ENCODE measurements around the gene IFT81. TPM values are rescaled to one million over a fixed set of nuclear protein-coding genes. Genes with fewer than 3 reads are reported as not detected.

The IFT81 gene
- total RNA-seq, 4 donors from 2014 or later: 6.8 to 12.6 (median 9.7) TPM

DNA sequence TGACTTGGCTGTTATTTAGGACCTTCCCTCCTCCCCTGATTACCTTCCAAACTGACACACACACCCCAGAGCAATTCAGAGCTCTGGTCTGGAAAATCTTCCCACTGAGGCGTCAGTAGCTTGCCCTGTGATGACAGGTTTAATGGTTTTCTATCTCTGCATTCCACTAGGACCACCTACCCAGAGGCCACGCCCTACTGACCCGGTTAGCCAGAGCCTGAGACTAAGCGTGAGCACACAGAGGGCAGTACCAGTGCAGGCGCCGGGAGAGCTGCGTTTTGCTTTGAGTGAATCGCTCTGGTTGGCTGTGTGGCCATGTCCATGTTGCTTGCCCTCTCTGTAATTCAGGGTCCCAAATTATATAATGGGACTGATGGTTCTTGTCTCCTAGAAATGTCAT, 120.7 kb downstream of the IFT81 start:
- intact Hi-C loops (cut with DNase I; ENCODE audit: low total_unique reads): no loop called here
- no peak for DNase-seq (ENCODE audit: low spot score in 2 of 2)
- H3K4me3 ChIP-seq (ENCODE audit: low read depth, poor library complexity, severe bottlenecking): no peak overlapping the region
- no peak for TF ChIP-seq POLR2A (IDR thresholded peaks at IDR 0.05)
- TF ChIP-seq CTCF (IDR thresholded peaks at IDR 0.05): no peak
- 71% methylated on average over 8 of the region's 8 CpGs for WGBS, 2 donors

DNA sequence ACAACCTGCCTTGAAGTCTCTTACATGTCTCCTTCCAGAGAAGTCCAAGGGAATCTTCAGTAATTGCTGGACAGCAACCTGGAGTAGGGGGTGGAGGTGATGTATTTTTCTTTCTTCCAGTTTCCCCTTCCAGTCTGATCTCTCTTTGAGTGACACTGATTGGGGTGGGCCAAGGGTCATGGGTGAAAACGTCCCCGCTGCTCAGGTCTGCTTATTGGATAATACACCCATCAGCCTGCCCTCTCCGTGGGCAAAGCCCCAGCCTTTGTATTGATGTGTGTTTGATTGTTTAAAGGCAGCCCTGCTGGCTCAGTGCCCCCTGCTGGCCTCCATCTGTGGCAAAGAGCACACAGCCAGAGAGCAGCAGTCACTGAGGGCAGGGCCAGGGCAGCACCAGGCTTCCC, 121.2 kb downstream of the IFT81 start:
- DNase-seq (ENCODE audit: low spot score in 2 of 2): no peak
- 67 to 74% methylated on average over 3 of the region's 3 CpGs for WGBS, 2 donors
- intact Hi-C loops (cut with DNase I; ENCODE audit: low total_unique reads): no loop called here

GRCh38 chr12:110246636-110247339, 122.6 kb downstream of the IFT81 start:
- intact Hi-C loops (cut with DNase I; ENCODE audit: low total_unique reads): no loop called here
- 61 to 67% methylated on average over 4 of the region's 4 CpGs for WGBS, 2 donors
- TF ChIP-seq POLR2A (IDR thresholded peaks at IDR 0.05): no peak
- no peak overlapping the region for H3K4me3 ChIP-seq (ENCODE audit: low read depth, poor library complexity, severe bottlenecking)
- no peak for DNase-seq (ENCODE audit: low spot score in 2 of 2)

More for the DNA sequence above, 121.2 kb downstream of the IFT81 start:
- H3K4me3 ChIP-seq (ENCODE audit: low read depth, poor library complexity, severe bottlenecking): no peak overlapping the region
- TF ChIP-seq POLR2A (IDR thresholded peaks at IDR 0.05) (no peak), CTCF (IDR thresholded peaks at IDR 0.05) (no peak)

DNA sequence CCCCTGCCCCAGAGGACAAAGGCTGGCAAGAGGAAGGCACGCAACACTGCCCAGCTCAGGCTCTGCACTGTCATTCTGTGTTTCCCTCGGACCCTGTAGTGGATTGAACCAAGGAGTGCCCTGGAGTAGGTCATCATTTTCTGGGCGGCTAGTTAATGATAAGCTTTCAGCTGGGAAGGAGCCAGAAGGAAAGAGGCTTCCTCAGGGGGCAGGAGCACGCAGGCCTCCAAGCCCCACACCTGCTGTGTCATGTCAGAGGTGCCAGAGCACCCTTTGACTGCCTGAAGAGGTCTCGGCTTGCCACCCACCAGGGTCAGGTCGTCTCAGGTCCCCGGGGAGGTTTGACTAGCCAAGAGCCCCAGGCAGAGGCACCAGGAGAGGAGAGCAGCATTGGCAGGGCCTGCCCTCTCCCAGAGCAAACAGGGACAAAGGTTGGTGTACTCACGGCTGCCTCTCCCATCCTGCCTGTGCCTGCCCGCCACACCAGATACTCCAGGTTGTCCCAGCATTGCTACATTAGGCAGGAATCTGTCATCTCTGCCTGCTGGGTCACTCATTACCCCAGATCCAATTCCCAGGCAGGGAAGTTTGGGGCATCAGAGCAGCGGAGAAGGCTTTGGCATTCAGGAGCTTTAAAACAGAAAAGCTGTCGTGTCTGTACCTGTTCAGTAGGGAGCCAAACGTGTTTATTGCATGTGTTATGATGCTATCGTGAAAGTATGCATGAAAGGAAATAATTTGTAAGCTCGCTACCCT, 123.4 kb downstream of the IFT81 start:
- intact Hi-C loops (cut with DNase I; ENCODE audit: low total_unique reads): no loop called here

DNA sequence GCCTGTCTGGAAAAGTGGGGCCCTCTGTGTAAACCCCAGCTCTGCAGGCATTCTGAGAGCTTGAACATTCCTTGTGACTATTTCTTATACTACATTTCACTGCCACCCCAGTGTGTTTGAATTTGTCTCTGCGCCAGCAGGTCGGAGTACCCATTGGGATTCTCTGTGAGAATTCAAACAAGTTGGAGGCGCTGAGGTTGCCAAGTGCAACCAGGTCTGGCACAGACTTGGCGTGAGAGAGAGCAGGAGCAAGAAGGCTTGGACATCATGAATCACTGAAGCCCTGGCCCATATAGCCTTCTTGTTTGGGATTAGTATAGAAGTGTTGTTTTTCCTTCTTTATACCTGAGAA, 123.9 kb downstream of the IFT81 start:
- TF ChIP-seq POLR2A (IDR thresholded peaks at IDR 0.05): no peak
- no peak for TF ChIP-seq CTCF (IDR thresholded peaks at IDR 0.05)
- intact Hi-C loops (cut with DNase I; ENCODE audit: low total_unique reads): no loop called here
- no peak overlapping the region for H3K4me3 ChIP-seq (ENCODE audit: low read depth, poor library complexity, severe bottlenecking)
- no peak for DNase-seq (ENCODE audit: low spot score in 2 of 2)
- 52 to 59% methylated on average over 4 of the region's 4 CpGs for WGBS, 2 donors

More for the DNA sequence above, 123.4 kb downstream of the IFT81 start:
- TF ChIP-seq POLR2A (IDR thresholded peaks at IDR 0.05) (no peak), CTCF (IDR thresholded peaks at IDR 0.05) (no peak)
- peak in 1 of 2 donors; percentile 44 for DNase-seq (ENCODE audit: low spot score in 2 of 2)
- H3K4me3 ChIP-seq (ENCODE audit: low read depth, poor library complexity, severe bottlenecking): no peak overlapping the region
- WGBS, 2 donors: 55 to 56% methylated on average over 12 to 13 of the region's 14 CpGs

GRCh38 chr12:110249105-110249504, 124.9 kb downstream of the IFT81 start:
- TF ChIP-seq CTCF (IDR thresholded peaks at IDR 0.05): no peak
- TF ChIP-seq POLR2A (IDR thresholded peaks at IDR 0.05): no peak
- intact Hi-C loops (cut with DNase I; ENCODE audit: low total_unique reads): no loop called here
- DNase-seq (ENCODE audit: low spot score in 2 of 2): peak in 1 of 2 donors; percentile 68
- H3K4me3 ChIP-seq (ENCODE audit: low read depth, poor library complexity, severe bottlenecking): no peak overlapping the region
- 46 to 60% methylated on average over 4 of the region's 4 CpGs for WGBS, 2 donors
